Endodermal cell (in vitro differentiated cells): ENCODE measurements around the gene TRMT2A. TPM values are rescaled to one million over a fixed set of nuclear protein-coding genes. Genes with fewer than 3 reads are reported as not detected.

ENCODE experiments used
- DNase-seq: peaks from one replicate; pipeline ENCODE4 v3.0.0-alpha.2; 2017
- H3K27ac ChIP-seq: 2 replicates; pipeline ENCODE4 v1.5.1; 2013; ENCODE audit warnings: mild to moderate bottlenecking, low read depth, low read length, moderate library complexity
- H3K27me3 ChIP-seq: 2 replicates; pipeline ENCODE4 v1.6.1; 2013; ENCODE audit warnings: mild to moderate bottlenecking, low read length, moderate library complexity; ENCODE audit not compliant: insufficient read depth, control insufficient read depth, poor library complexity, severe bottlenecking
- H3K36me3 ChIP-seq: 2 replicates; pipeline ENCODE4 v1.7.0; 2013; ENCODE audit warnings: mild to moderate bottlenecking, low read length, moderate library complexity; ENCODE audit not compliant: control insufficient read depth, insufficient read depth
- H3K4me1 ChIP-seq: one replicate; pipeline ENCODE4 v1.7.0; 2013; ENCODE audit warnings: low read length; ENCODE audit not compliant: control insufficient read depth, insufficient read depth
- H3K4me3 ChIP-seq: 2 replicates; pipeline ENCODE4 v1.5.1; 2013; ENCODE audit warnings: mild to moderate bottlenecking, low read length, moderate library complexity
- H3K9ac ChIP-seq: 2 replicates; pipeline ENCODE4 v1.6.1; 2013; ENCODE audit warnings: mild to moderate bottlenecking, low read length, moderate library complexity; ENCODE audit not compliant: poor library complexity, severe bottlenecking; ENCODE audit errors: extremely low read depth
- H3K9me3 ChIP-seq: 2 replicates; pipeline ENCODE4 v1.6.1; 2013; ENCODE audit warnings: mild to moderate bottlenecking, low read length, moderate library complexity; ENCODE audit not compliant: control insufficient read depth
- H3K27ac Mint-ChIP-seq: 2 replicates; pipeline ENCODE4 v1.8.0; 2020; ENCODE audit warnings: mixed read lengths
- H3K27me3 Mint-ChIP-seq: 2 replicates; pipeline ENCODE4 v1.8.0; 2021; ENCODE audit warnings: mild to moderate bottlenecking, mixed read lengths; ENCODE audit not compliant: insufficient read depth
- H3K36me3 Mint-ChIP-seq: 2 replicates; pipeline ENCODE4 v1.8.0; 2020; ENCODE audit warnings: low read depth, mixed read lengths
- H3K4me1 Mint-ChIP-seq: 2 replicates; pipeline ENCODE4 v1.8.0; 2020; ENCODE audit warnings: mixed read lengths
- H3K4me3 Mint-ChIP-seq: 2 replicates; pipeline ENCODE4 v1.8.0; 2020; ENCODE audit warnings: mild to moderate bottlenecking, moderate library complexity, mixed read lengths
- H3K9me3 Mint-ChIP-seq: 2 replicates; pipeline ENCODE4 v1.8.0; 2020; ENCODE audit warnings: mild to moderate bottlenecking, mixed read lengths
- WGBS, 2 experiments: methylation state at CpG; one replicate each; pipeline versions ENCODE4 v1.1.5 to v1.1.7; 2013; ENCODE audit warnings: missing lambda C conversion rate in 2 of 2, mixed read lengths in 1 of 2; ENCODE audit not compliant: insufficient coverage in 1 of 2, insufficient read length in 1 of 2; 5-methylcytosine and 5-hydroxymethylcytosine counted together
- total RNA-seq, 2 donors: library from RNA; stranded (reverse); fragmentation: NEBNext Ultra II Directional in 1 of 2; extraction: Animal tissue kit (Norgen Biotek cat#: 25700) in 1 of 2; gene quantifications; 2 replicates in 1 of 2; 3 replicates in 1 of 2; pipeline ENCODE4 v1.2.1, GENCODE V29; 2021
- TF ChIP-seq, protein P1 (sequence below): fragments of 200-600 bp; sonication (generic); conservative IDR thresholded peaks from 2 replicates; pipeline ENCODE4 v1.5.0; 2021; ENCODE audit warnings: antibody characterized with exemption, mild to moderate bottlenecking

The TRMT2A gene
- total RNA-seq, 2 donors from 2014 or later: 45.6 to 55.2 TPM

DNA sequence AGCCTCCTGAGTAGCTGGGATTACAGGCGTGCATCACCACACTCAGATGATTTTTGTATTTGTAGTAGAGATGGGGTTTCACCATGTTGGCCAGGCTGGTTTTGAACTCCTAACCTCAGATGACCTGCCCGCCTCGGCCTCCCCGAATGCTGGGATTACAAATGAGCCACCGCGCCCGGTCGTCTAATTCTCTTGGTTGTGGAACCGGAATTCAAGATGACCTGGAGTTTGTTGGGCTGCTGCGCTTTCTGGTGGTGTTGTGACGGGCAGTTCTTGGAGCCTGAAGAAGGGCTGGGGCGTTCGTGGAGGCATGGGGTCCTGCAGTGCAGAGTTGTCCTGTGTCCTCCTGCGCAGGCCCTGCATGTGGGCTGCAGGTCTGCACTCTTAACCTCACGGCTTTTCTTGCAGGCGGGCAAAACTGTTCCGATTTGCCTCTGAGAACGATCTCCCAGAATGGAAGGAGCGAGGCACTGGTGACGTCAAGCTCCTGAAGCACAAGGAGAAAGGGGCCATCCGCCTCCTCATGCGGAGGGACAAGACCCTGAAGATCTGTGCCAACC is 4.9 kb upstream of the TRMT2A start:
- Mint-ChIP-seq H3K27me3 (no peaks in the 10 kb centered on the region), H3K36me3 (peaks cover 58% of the 10 kb centered on the region), H3K27ac (peak overlapping the region; percentile 68), H3K4me3 (no peak overlapping the region), H3K4me1 (peaks cover 5% of the 10 kb centered on the region), H3K9me3 (no peaks in the 10 kb centered on the region)
- Histone ChIP-seq H3K27me3 (no peaks in the 10 kb centered on the region), H3K9ac (no peak overlapping the region), H3K27ac (no peak overlapping the region), H3K9me3 (no peaks in the 10 kb centered on the region), H3K36me3 (peaks cover 76% of the 10 kb centered on the region), H3K4me1 (peaks cover 7% of the 10 kb centered on the region), H3K4me3 (no peak overlapping the region)
- WGBS, 2 experiments: 95% methylated on average over 19 to 22 of the region's 22 CpGs
- TF ChIP-seq, protein P1, sequence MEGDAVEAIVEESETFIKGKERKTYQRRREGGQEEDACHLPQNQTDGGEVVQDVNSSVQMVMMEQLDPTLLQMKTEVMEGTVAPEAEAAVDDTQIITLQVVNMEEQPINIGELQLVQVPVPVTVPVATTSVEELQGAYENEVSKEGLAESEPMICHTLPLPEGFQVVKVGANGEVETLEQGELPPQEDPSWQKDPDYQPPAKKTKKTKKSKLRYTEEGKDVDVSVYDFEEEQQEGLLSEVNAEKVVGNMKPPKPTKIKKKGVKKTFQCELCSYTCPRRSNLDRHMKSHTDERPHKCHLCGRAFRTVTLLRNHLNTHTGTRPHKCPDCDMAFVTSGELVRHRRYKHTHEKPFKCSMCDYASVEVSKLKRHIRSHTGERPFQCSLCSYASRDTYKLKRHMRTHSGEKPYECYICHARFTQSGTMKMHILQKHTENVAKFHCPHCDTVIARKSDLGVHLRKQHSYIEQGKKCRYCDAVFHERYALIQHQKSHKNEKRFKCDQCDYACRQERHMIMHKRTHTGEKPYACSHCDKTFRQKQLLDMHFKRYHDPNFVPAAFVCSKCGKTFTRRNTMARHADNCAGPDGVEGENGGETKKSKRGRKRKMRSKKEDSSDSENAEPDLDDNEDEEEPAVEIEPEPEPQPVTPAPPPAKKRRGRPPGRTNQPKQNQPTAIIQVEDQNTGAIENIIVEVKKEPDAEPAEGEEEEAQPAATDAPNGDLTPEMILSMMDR: no peak
- DNase-seq: no peak

DNA sequence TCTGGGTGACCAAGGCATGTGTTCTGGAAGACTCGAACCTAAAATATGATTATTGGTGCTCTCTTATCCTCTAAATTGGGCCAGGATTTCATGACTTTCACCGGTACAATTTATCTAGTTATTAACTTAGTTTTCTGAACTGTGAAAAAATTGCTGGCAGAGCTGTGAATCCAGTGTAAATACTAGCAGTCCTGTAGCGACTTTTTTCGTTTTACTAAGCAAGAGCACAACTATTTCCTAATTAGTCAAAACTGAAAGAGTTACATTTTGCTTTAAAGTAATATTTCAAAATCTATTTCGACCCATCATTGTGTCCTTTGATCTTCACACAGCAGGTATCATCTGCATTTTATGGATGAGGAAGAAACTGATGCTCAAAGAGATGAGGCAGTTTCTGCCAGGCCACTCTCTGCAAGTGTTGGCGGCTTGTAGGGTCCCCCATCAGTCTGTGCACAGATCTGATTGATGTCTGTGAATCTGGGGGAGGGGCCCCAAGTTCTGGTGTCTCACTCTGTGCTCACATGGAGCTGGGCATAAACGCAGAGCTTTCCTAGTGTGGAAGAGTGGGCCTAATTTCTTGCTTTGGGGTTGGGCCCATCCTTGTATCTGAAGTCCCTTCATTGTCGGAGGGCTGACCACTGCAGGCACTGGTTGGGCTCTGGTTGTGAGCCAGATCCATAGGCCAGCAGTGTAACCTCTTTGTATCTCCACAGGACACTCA is 1.4 kb upstream of the TRMT2A start:
- H3K4me1 ChIP-seq: peaks cover 7% of the 10 kb centered on the region
- no peaks in the 10 kb centered on the region for H3K9me3 ChIP-seq
- peaks cover 57% of the 10 kb centered on the region for H3K36me3 ChIP-seq
- Mint-ChIP-seq H3K4me1 (peaks cover 5% of the 10 kb centered on the region), H3K27me3 (no peaks in the 10 kb centered on the region), H3K9me3 (no peaks in the 10 kb centered on the region), H3K4me3 (peak overlapping the region; percentile 89), H3K36me3 (peaks cover 45% of the 10 kb centered on the region), H3K27ac (peak overlapping the region; percentile 89)
- 22 to 26% methylated on average over 8 of the region's 8 CpGs for WGBS, 2 experiments
- peak overlapping the region; percentile 95 for H3K9ac ChIP-seq
- peak overlapping the region; percentile 95 for H3K4me3 ChIP-seq
- H3K27me3 ChIP-seq: no peaks in the 10 kb centered on the region
- no peak overlapping the region for H3K27ac ChIP-seq
- no peak for DNase-seq
- TF ChIP-seq, protein P1: no peak

- Histone ChIP-seq H3K27me3 (no peaks in the 10 kb centered on the region), H3K27ac (peak overlapping the region; percentile 73), H3K9ac (peak overlapping the region; percentile 95), H3K36me3 (peaks cover 55% of the 10 kb centered on the region), H3K9me3 (no peaks in the 10 kb centered on the region), H3K4me3 (peak overlapping the region; percentile 95), H3K4me1 (peaks cover 7% of the 10 kb centered on the region)
- H3K36me3 Mint-ChIP-seq: peaks cover 45% of the 10 kb centered on the region
- no peaks in the 10 kb centered on the region for H3K9me3 Mint-ChIP-seq
- H3K27ac Mint-ChIP-seq: peak overlapping the region; percentile 89
- TF ChIP-seq, protein P1: no peak
- H3K27me3 Mint-ChIP-seq: no peaks in the 10 kb centered on the region
- 0% methylated on average over 8 to 66 of the region's 66 CpGs for WGBS, 2 experiments
- peak overlapping the region; percentile 89 for H3K4me3 Mint-ChIP-seq
- peaks cover 5% of the 10 kb centered on the region for H3K4me1 Mint-ChIP-seq
- no peak for DNase-seq
Observed at GRCh38 chr22:20117633-20118299, 740 bp upstream of the TRMT2A start.
